OCI-LY1 (cell line): ENCODE measurements around the gene CLDN25.
A peak's percentile ranks its signal among the peaks of the same experiment; 100 is the strongest.

Experiments used
- H2AFZ ChIP-seq: fragments of 200-600 bp; sonication (generic), shearing (Covaris generic); 2 replicates; pipeline ENCODE4 v1.6.0; 2014; ENCODE audit warnings: antibody characterized with exemption, mild to moderate bottlenecking, low read length
- H3F3A ChIP-seq: fragments of 200-600 bp; sonication (generic), shearing (Covaris generic); 2 replicates; pipeline ENCODE4 v1.6.0; 2014; ENCODE audit warnings: mild to moderate bottlenecking, antibody characterized with exemption, low read length, moderate library complexity; ENCODE audit not compliant: insufficient read depth
- H3K27ac ChIP-seq: fragments of 200-600 bp; sonication (generic); 2 replicates; pipeline ENCODE4 v1.5.1; 2014; ENCODE audit warnings: low read length, mixed run types, mild to moderate bottlenecking, low read depth; ENCODE audit not compliant: poor library complexity, severe bottlenecking
- H3K27me3 ChIP-seq: fragments of 200-600 bp; sonication (generic); 2 replicates; pipeline ENCODE4 v1.6.0; 2014; ENCODE audit warnings: antibody characterized with exemption, mild to moderate bottlenecking, low read length, moderate library complexity; ENCODE audit not compliant: insufficient read depth
- H3K36me3 ChIP-seq: fragments of 200-600 bp; sonication (generic); 2 replicates; pipeline ENCODE4 v1.6.1; 2014; ENCODE audit warnings: mild to moderate bottlenecking, antibody characterized with exemption, low read length, moderate library complexity, mixed read lengths; ENCODE audit not compliant: insufficient read depth
- H3K4me1 ChIP-seq: fragments of 200-600 bp; sonication (generic); 2 replicates; pipeline ENCODE4 v1.5.1; 2014; ENCODE audit warnings: mild to moderate bottlenecking, low read length, moderate library complexity; ENCODE audit not compliant: insufficient read depth, severe bottlenecking
- H3K4me2 ChIP-seq: fragments of 200-600 bp; sonication (generic), shearing (Covaris generic); 2 replicates; pipeline ENCODE4 v1.6.1; 2014; ENCODE audit warnings: low read length
- H3K4me3 ChIP-seq: fragments of 200-600 bp; sonication (generic); 2 replicates; pipeline ENCODE4 v1.5.1; 2014; ENCODE audit warnings: low read length, low read depth, mild to moderate bottlenecking, mixed read lengths; ENCODE audit not compliant: poor library complexity, severe bottlenecking
- H3K79me2 ChIP-seq: fragments of 200-600 bp; shearing (Covaris generic); 2 replicates; pipeline ENCODE4 v1.6.1; 2016; ENCODE audit warnings: mixed run types, low read length, mixed read lengths; ENCODE audit not compliant: insufficient read depth
- H3K9ac ChIP-seq: fragments of 200-600 bp; sonication (generic), shearing (Covaris generic); 2 replicates; pipeline ENCODE4 v1.6.1; 2014; ENCODE audit warnings: mild to moderate bottlenecking, low read length, mixed read lengths
- H3K9me2 ChIP-seq: fragments of 200-600 bp; sonication (generic), shearing (Covaris generic); 2 replicates; pipeline ENCODE4 v1.6.1; 2014; ENCODE audit warnings: low read depth, mild to moderate bottlenecking, low read length, mixed read lengths
- H3K9me3 ChIP-seq: fragments of 200-600 bp; shearing (Covaris generic); 2 replicates; pipeline ENCODE4 v1.6.1; 2014; ENCODE audit warnings: low read length, mixed read lengths
- H4K20me1 ChIP-seq: fragments of 200-600 bp; sonication (generic), shearing (Covaris generic); 2 replicates; pipeline ENCODE4 v1.6.0; 2016; ENCODE audit warnings: mild to moderate bottlenecking, low read length; ENCODE audit not compliant: insufficient read depth
- EZH2 ChIP-seq: fragments of 200-600 bp; sonication (generic), shearing (Covaris generic); IDR thresholded peaks from 2 replicates; pipeline ENCODE4 v1.8.0; 2017; ENCODE audit warnings: borderline replicate concordance, mixed run types, mild to moderate bottlenecking, antibody characterized with exemption, low read length, moderate library complexity, mixed read lengths
- TF ChIP-seq, protein P1 (sequence below): fragments of 200-600 bp; sonication (generic), shearing (Covaris generic); IDR thresholded peaks from 2 replicates; pipeline ENCODE4 v1.5.1; 2017; ENCODE audit warnings: mild to moderate bottlenecking, antibody characterized with exemption, low read length, moderate library complexity, mixed read lengths

CLDN25 gene

GRCh38 chr11:113796663-113797259 is 17.2 kb downstream of the CLDN25 start:
- Histone ChIP-seq H3K9me2 (no peaks in the 10 kb centered on the region), H2AFZ (no peak overlapping the region), H3K9ac (no peak overlapping the region), H3K4me2 (no peak overlapping the region), H3K4me3 (no peak overlapping the region), H3F3A (no peaks in the 10 kb centered on the region), H3K9me3 (no peaks in the 10 kb centered on the region; the same call in 1 of the 2 replicates), H3K4me1 (no peaks in the 10 kb centered on the region), H3K36me3 (peaks cover 28% of the 10 kb centered on the region), H3K27me3 (no peaks in the 10 kb centered on the region), H4K20me1 (no peaks in the 10 kb centered on the region), H3K27ac (no peak overlapping the region), H3K79me2 (no peaks in the 10 kb centered on the region)
- TF ChIP-seq, protein P1, sequence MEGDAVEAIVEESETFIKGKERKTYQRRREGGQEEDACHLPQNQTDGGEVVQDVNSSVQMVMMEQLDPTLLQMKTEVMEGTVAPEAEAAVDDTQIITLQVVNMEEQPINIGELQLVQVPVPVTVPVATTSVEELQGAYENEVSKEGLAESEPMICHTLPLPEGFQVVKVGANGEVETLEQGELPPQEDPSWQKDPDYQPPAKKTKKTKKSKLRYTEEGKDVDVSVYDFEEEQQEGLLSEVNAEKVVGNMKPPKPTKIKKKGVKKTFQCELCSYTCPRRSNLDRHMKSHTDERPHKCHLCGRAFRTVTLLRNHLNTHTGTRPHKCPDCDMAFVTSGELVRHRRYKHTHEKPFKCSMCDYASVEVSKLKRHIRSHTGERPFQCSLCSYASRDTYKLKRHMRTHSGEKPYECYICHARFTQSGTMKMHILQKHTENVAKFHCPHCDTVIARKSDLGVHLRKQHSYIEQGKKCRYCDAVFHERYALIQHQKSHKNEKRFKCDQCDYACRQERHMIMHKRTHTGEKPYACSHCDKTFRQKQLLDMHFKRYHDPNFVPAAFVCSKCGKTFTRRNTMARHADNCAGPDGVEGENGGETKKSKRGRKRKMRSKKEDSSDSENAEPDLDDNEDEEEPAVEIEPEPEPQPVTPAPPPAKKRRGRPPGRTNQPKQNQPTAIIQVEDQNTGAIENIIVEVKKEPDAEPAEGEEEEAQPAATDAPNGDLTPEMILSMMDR, result peak; percentile 47
- no peak for TF ChIP-seq EZH2

GRCh38 chr11:113802621-113803020 is 23.0 kb downstream of the CLDN25 start:
- Histone ChIP-seq H3K9me2 (no peaks in the 10 kb centered on the region), H3K4me3 (no peak overlapping the region), H2AFZ (no peak overlapping the region), H3K36me3 (peaks cover 56% of the 10 kb centered on the region), H3K9ac (no peak overlapping the region), H3F3A (no peaks in the 10 kb centered on the region), H3K4me1 (no peaks in the 10 kb centered on the region), H3K27ac (no peak overlapping the region), H3K27me3 (no peaks in the 10 kb centered on the region), H3K4me2 (no peak overlapping the region), H3K79me2 (no peaks in the 10 kb centered on the region), H3K9me3 (no peaks in the 10 kb centered on the region), H4K20me1 (no peaks in the 10 kb centered on the region)
- no peak for TF ChIP-seq EZH2
- TF ChIP-seq, protein P1, result no peak

DNA sequence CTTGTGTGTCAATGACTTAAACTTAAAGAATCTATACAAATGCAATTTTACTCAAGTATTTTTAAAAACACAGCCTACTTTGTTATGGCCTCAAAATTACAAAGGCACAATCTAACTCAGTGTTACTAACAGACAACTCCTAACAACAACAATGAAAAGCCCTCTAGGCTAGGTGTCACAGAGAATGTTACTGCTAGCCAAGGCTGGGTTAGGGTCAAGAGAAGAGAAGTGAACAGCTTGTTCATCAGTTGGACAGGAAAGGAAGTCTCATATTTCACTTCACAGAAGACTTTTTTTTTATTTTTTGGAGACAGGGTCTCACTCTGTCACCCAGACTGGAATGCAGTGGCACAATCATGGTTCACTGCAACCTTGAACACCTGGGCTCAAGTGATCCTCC is 26.0 kb downstream of the CLDN25 start:
- peaks cover 54% of the 10 kb centered on the region; the same call in 1 of the 2 replicates for H3K36me3 ChIP-seq

More for the DNA sequence above, 26.0 kb downstream of the CLDN25 start:
- Histone ChIP-seq H3K9me2 (no peaks in the 10 kb centered on the region), H2AFZ (no peak overlapping the region), H4K20me1 (no peaks in the 10 kb centered on the region), H3F3A (no peaks in the 10 kb centered on the region), H3K4me1 (no peaks in the 10 kb centered on the region), H3K4me2 (no peak overlapping the region), H3K9me3 (no peaks in the 10 kb centered on the region), H3K9ac (no peak overlapping the region), H3K27ac (no peak overlapping the region), H3K4me3 (no peak overlapping the region), H3K79me2 (no peaks in the 10 kb centered on the region), H3K27me3 (no peaks in the 10 kb centered on the region)
- TF ChIP-seq, protein P1, result no peak
- no peak for TF ChIP-seq EZH2
